ENCODE results near the gene STN1.

Gene STN1

GRCh38 chr10:103874730-103875129, 43.3 kb downstream of the STN1 start:
- TF ChIP-seq FOXP2 (optimal IDR thresholded peaks at IDR 0.05; ENCODE audit: control extremely low read depth, extremely low read length, insufficient read depth): no peak
- Histone ChIP-seq H3K27ac (no peak overlapping the region), H3K36me3 (ENCODE audit: insufficient read depth, low read length) (no peaks in the 10 kb centered on the region), H3K4me3 (no peak overlapping the region), H3K9ac (ENCODE audit: insufficient read length) (no peak overlapping the region), H3K9me3 (ENCODE audit: low read depth, low read length) (no peaks in the 10 kb centered on the region)
- no peak for DNase-seq (ENCODE audit: low read depth, low spot score)

- no peak overlapping the region for H3K9ac ChIP-seq (ENCODE audit: insufficient read length)
- no peak for DNase-seq (ENCODE audit: low read depth, low spot score)
- no peak for TF ChIP-seq FOXP2 (optimal IDR thresholded peaks at IDR 0.05; ENCODE audit: control extremely low read depth, extremely low read length, insufficient read depth)
- H3K36me3 ChIP-seq (ENCODE audit: insufficient read depth, low read length): no peaks in the 10 kb centered on the region
- H3K27ac ChIP-seq: no peak overlapping the region
- H3K4me3 ChIP-seq: no peak overlapping the region
- no peaks in the 10 kb centered on the region for H3K9me3 ChIP-seq (ENCODE audit: low read depth, low read length)
Observed at GRCh38 chr10:103872137-103872931, 45.6 kb downstream of the STN1 start.

GRCh38 chr10:103871006-103871405, 47.0 kb downstream of the STN1 start:
- no peak for TF ChIP-seq FOXP2 (optimal IDR thresholded peaks at IDR 0.05; ENCODE audit: control extremely low read depth, extremely low read length, insufficient read depth)
- TF ChIP-seq EZH2 (IDR thresholded peaks at IDR 0.05): no peak
- no peak for TF ChIP-seq POLR2AphosphoS5 (IDR thresholded peaks at IDR 0.05; ENCODE audit: borderline replicate concordance, low read depth, low read length)
- Histone ChIP-seq H3K9ac (ENCODE audit: insufficient read length) (peak overlapping the region; percentile 55), H3K4me3 (peak overlapping the region; percentile 47), H3K9me3 (ENCODE audit: low read depth, low read length) (no peaks in the 10 kb centered on the region), H3K36me3 (ENCODE audit: insufficient read depth, low read length) (no peaks in the 10 kb centered on the region), H3K27ac (peak overlapping the region; percentile 92)
- no peak for DNase-seq (ENCODE audit: low read depth, low spot score)

- no peak for TF ChIP-seq FOXP2 (optimal IDR thresholded peaks at IDR 0.05; ENCODE audit: control extremely low read depth, extremely low read length, insufficient read depth)
- no peak for TF ChIP-seq POLR2AphosphoS5 (IDR thresholded peaks at IDR 0.05; ENCODE audit: borderline replicate concordance, low read depth, low read length)
- TF ChIP-seq EZH2 (IDR thresholded peaks at IDR 0.05): no peak
- peak; percentile 70 for DNase-seq (ENCODE audit: low read depth, low spot score)
- Histone ChIP-seq H3K27ac (peak overlapping the region; percentile 92), H3K9me3 (ENCODE audit: low read depth, low read length) (no peaks in the 10 kb centered on the region), H3K9ac (ENCODE audit: insufficient read length) (peak overlapping the region; percentile 55), H3K4me3 (peak overlapping the region; percentile 47), H3K36me3 (ENCODE audit: insufficient read depth, low read length) (no peaks in the 10 kb centered on the region)
Observed at GRCh38 chr10:103870516-103870915, 47.5 kb downstream of the STN1 start.

GRCh38 chr10:103869336-103869735, 48.6 kb downstream of the STN1 start:
- H3K27ac ChIP-seq: no peak overlapping the region
- no peak overlapping the region for H3K9ac ChIP-seq (ENCODE audit: insufficient read length)
- H3K4me3 ChIP-seq: no peak overlapping the region
- H3K36me3 ChIP-seq (ENCODE audit: insufficient read depth, low read length): no peaks in the 10 kb centered on the region
- no peaks in the 10 kb centered on the region for H3K9me3 ChIP-seq (ENCODE audit: low read depth, low read length)
- DNase-seq (ENCODE audit: low read depth, low spot score): no peak
- no peak for TF ChIP-seq FOXP2 (optimal IDR thresholded peaks at IDR 0.05; ENCODE audit: control extremely low read depth, extremely low read length, insufficient read depth)
- TF ChIP-seq POLR2AphosphoS5 (IDR thresholded peaks at IDR 0.05; ENCODE audit: borderline replicate concordance, low read depth, low read length): no peak
- no peak for TF ChIP-seq EZH2 (IDR thresholded peaks at IDR 0.05)

- H3K9me3 ChIP-seq (ENCODE audit: low read depth, low read length): no peaks in the 10 kb centered on the region
- DNase-seq (ENCODE audit: low read depth, low spot score): no peak
- H3K27ac ChIP-seq: no peak overlapping the region
- H3K9ac ChIP-seq (ENCODE audit: insufficient read length): no peak overlapping the region
- TF ChIP-seq FOXP2 (optimal IDR thresholded peaks at IDR 0.05; ENCODE audit: control extremely low read depth, extremely low read length, insufficient read depth) (no peak), POLR2AphosphoS5 (IDR thresholded peaks at IDR 0.05; ENCODE audit: borderline replicate concordance, low read depth, low read length) (no peak), EZH2 (IDR thresholded peaks at IDR 0.05) (no peak)
- H3K4me3 ChIP-seq: no peak overlapping the region
- H3K36me3 ChIP-seq (ENCODE audit: insufficient read depth, low read length): no peaks in the 10 kb centered on the region
Observed at GRCh38 chr10:103868200-103868599, 49.8 kb downstream of the STN1 start.

GRCh38 chr10:103861505-103861904, 56.5 kb downstream of the STN1 start:
- Histone ChIP-seq H3K9me3 (ENCODE audit: low read depth, low read length) (no peaks in the 10 kb centered on the region), H3K36me3 (ENCODE audit: insufficient read depth, low read length) (no peaks in the 10 kb centered on the region), H3K4me3 (no peak overlapping the region), H3K27ac (no peak overlapping the region), H3K9ac (ENCODE audit: insufficient read length) (no peak overlapping the region)
- no peak for DNase-seq (ENCODE audit: low read depth, low spot score)
- TF ChIP-seq FOXP2 (optimal IDR thresholded peaks at IDR 0.05; ENCODE audit: control extremely low read depth, extremely low read length, insufficient read depth): no peak
- TF ChIP-seq EZH2 (IDR thresholded peaks at IDR 0.05): no peak
- no peak for TF ChIP-seq POLR2AphosphoS5 (IDR thresholded peaks at IDR 0.05; ENCODE audit: borderline replicate concordance, low read depth, low read length)

GRCh38 chr10:103859161-103860086, 58.6 kb downstream of the STN1 start:
- Histone ChIP-seq H3K4me3 (no peak overlapping the region; the same call in 1 of the 2 replicates), H3K36me3 (ENCODE audit: insufficient read depth, low read length) (no peaks in the 10 kb centered on the region), H3K9ac (ENCODE audit: insufficient read length) (no peak overlapping the region), H3K27ac (peak overlapping the region; percentile 64; the same call in 1 of the 2 replicates), H3K9me3 (ENCODE audit: low read depth, low read length) (no peaks in the 10 kb centered on the region)
- DNase-seq (ENCODE audit: low read depth, low spot score): peak; percentile 34
- TF ChIP-seq FOXP2 (optimal IDR thresholded peaks at IDR 0.05; ENCODE audit: control extremely low read depth, extremely low read length, insufficient read depth): no peak
- no peak for TF ChIP-seq EZH2 (IDR thresholded peaks at IDR 0.05)
- no peak for TF ChIP-seq POLR2AphosphoS5 (IDR thresholded peaks at IDR 0.05; ENCODE audit: borderline replicate concordance, low read depth, low read length)
